A549 (cell line): ENCODE results near the gene MAP4K4. TPM values are rescaled to one million over a fixed set of nuclear protein-coding genes. Genes with fewer than 3 reads are reported as not detected.

Experiments used
- ATAC-seq, 2 experiments: fragments of 200-7000 bp in 1 of 2; fragments of >200 bp in 1 of 2; cut with Nextera tagmentation in 1 of 2; cut with Tn5 transposase in 1 of 2; 3 replicates each; pipeline versions ENCODE4 v1.8.0 to v1.9.1; 2018 to 2020; ENCODE audit warnings: mild to moderate bottlenecking in 1 of 2, moderate library complexity in 1 of 2
- CTCF ChIA-PET: fragments of 300-600 bp; sonication (Branson Sonifier 250); formaldehyde crosslinking; extraction: SDS; loops from one replicate; lab custom pipeline; 2021; ENCODE audit warnings: antibody characterized with exemption, inconsistent platforms; lab: Yijun Ruan, JAX
- POLR2A ChIA-PET: fragments of 350-600 bp; formaldehyde crosslinking; extraction: SDS; loops from one replicate; lab custom pipeline; 2021; ENCODE audit warnings: antibody characterized with exemption, inconsistent platforms; lab: Yijun Ruan, JAX
- DNase-seq, 2 experiments: peaks; one replicate each; pipeline versions ENCODE4 v3.0.0 to v3.0.0-alpha.2; 2011 to 2016; ENCODE audit warnings: low read depth in 1 of 2, low spot score in 1 of 2
- FAIRE-seq: peaks from 2 replicates; lab custom pipeline; 2011; peaks lifted over from hg19 to GRCh38; lab: Jason Lieb, UNC
- H3K27ac ChIP-seq, 2 experiments: fragments of >200 bp; sonication (Bioruptor Twin); formaldehyde crosslinking; 3 replicates each; pipeline ENCODE4 v1.5.1; 2016 to 2017
- H3K4me1 ChIP-seq: fragments of >200 bp; sonication (Bioruptor Twin); formaldehyde crosslinking; 3 replicates; pipeline ENCODE4 v1.6.1; 2016
- H3K4me2 ChIP-seq: fragments of >200 bp; sonication (Bioruptor Twin); formaldehyde crosslinking; 3 replicates; pipeline ENCODE4 v1.6.1; 2016
- H3K4me3 ChIP-seq: fragments of >200 bp; sonication (Bioruptor Twin); formaldehyde crosslinking; 3 replicates; pipeline ENCODE4 v1.5.1; 2016
- H3K9me3 ChIP-seq: fragments of >200 bp; sonication (Bioruptor Twin); formaldehyde crosslinking; 3 replicates; pipeline ENCODE4 v1.6.1; 2016
- BHLHE40 ChIP-seq: IDR thresholded peaks from 2 replicates; pipeline ENCODE4 v1.6.1; 2012; ENCODE audit warnings: low read depth, low read length, inconsistent platforms
- CEBPB ChIP-seq, 2 experiments: fragments of >200 bp in 1 of 2; sonication (Bioruptor Twin) in 1 of 2; formaldehyde crosslinking in 1 of 2; IDR thresholded peaks; 2 replicates each; pipeline ENCODE4 v1.6.1; 2012 to 2016
- CHD2 ChIP-seq: fragments of 150-350 bp; IDR thresholded peaks from 2 replicates; pipeline ENCODE4 v1.6.1; 2014; ENCODE audit warnings: low read length; ENCODE audit not compliant: partially characterized antibody
- EP300 ChIP-seq, 2 experiments: fragments of >200 bp; sonication (Bioruptor Twin); formaldehyde crosslinking; IDR thresholded peaks; 2 replicates in 1 of 2; 3 replicates in 1 of 2; pipeline ENCODE4 v1.6.1; 2016 to 2017
- FOSL2 ChIP-seq, 2 experiments: fragments of 450-650 bp in 1 of 2; fragments of >200 bp in 1 of 2; sonication (Bioruptor Twin) in 1 of 2; formaldehyde crosslinking; IDR thresholded peaks; 2 replicates each; pipeline versions ENCODE4 v1.5.0 to v1.6.1; 2016 to 2020; ENCODE audit warnings: mild to moderate bottlenecking in 1 of 2, moderate library complexity in 1 of 2
- FOXS1 ChIP-seq: fragments of 250-450 bp; sonication (Bioruptor Pico); IDR thresholded peaks from 2 replicates; pipeline ENCODE4 v1.5.0; 2020; ENCODE audit warnings: mild to moderate bottlenecking, moderate library complexity
- GATA3 ChIP-seq: IDR thresholded peaks from 2 replicates; pipeline ENCODE4 v1.6.1; 2012; ENCODE audit warnings: borderline replicate concordance
- HEYL ChIP-seq: fragments of 250-450 bp; sonication (Bioruptor Pico); IDR thresholded peaks from 2 replicates; pipeline ENCODE4 v1.8.0; 2021; ENCODE audit warnings: mild to moderate bottlenecking, moderate library complexity
- HOXB13 ChIP-seq: fragments of 250-450 bp; sonication (Bioruptor Pico); IDR thresholded peaks from 2 replicates; pipeline ENCODE4 v1.5.0; 2020; ENCODE audit warnings: low read depth, mild to moderate bottlenecking, moderate library complexity
- NR3C1 ChIP-seq: fragments of >200 bp; sonication (Bioruptor Twin); formaldehyde crosslinking; IDR thresholded peaks from 3 replicates; pipeline ENCODE4 v1.6.1; 2017
- PHF8 ChIP-seq: fragments of 200-600 bp; sonication (generic); IDR thresholded peaks from 2 replicates; pipeline ENCODE4 v1.6.1; 2016; ENCODE audit warnings: low read depth, mild to moderate bottlenecking, antibody characterized with exemption, moderate library complexity, borderline replicate concordance
- POLR2A ChIP-seq: IDR thresholded peaks from 2 replicates; pipeline ENCODE4 v1.6.1; 2012; ENCODE audit warnings: mild to moderate bottlenecking, low read length
- RARB ChIP-seq: fragments of 250-450 bp; sonication (Bioruptor Pico); IDR thresholded peaks from 2 replicates; pipeline ENCODE4 v1.8.0; 2021; ENCODE audit warnings: mild to moderate bottlenecking, moderate library complexity
- RNF2 ChIP-seq: fragments of 200-600 bp; sonication (generic); IDR thresholded peaks from 2 replicates; pipeline ENCODE4 v1.6.1; 2016; ENCODE audit warnings: low read depth, mild to moderate bottlenecking, antibody characterized with exemption, moderate library complexity, borderline replicate concordance
- SMC3 ChIP-seq: fragments of >200 bp; sonication (Bioruptor Twin); formaldehyde crosslinking; IDR thresholded peaks from 3 replicates; pipeline ENCODE4 v1.6.1; 2018; ENCODE audit warnings: inconsistent platforms
- TFCP2L1 ChIP-seq: fragments of 250-450 bp; sonication (Bioruptor Pico); IDR thresholded peaks from 2 replicates; pipeline ENCODE4 v1.5.0; 2021; ENCODE audit warnings: mild to moderate bottlenecking
- WGBS: methylation state at CpG from one replicate; pipeline ENCODE4 v1.1.6; 2017; ENCODE audit errors: missing lambda C conversion rate; 5-methylcytosine and 5-hydroxymethylcytosine counted together
- polyA plus RNA-seq, 4 experiments: library from polyadenylated mRNA; depleted of rRNA in 3 of 4; stranded (reverse); fragments of >200 nt; fragmentation: RNase III in 1 of 4; extraction: RNeasy Plus Mini Kit Qiagen cat#74134 plus additional on column Dnase treatment in 1 of 4; gene quantifications; 2 replicates in 3 of 4; 3 replicates in 1 of 4; pipeline ENCODE4 v1.2.3, GENCODE V29; 2011 to 2017
- TF ChIP-seq, protein P1 (sequence below): fragments of >200 bp; sonication (Bioruptor Twin); formaldehyde crosslinking; IDR thresholded peaks from 2 replicates; pipeline ENCODE4 v1.6.1; 2016
- TF ChIP-seq, protein P2 (sequence below): fragments of >200 bp; sonication (Bioruptor Twin); formaldehyde crosslinking; IDR thresholded peaks from 3 replicates; pipeline ENCODE4 v1.5.1; 2016
- TF ChIP-seq, protein P3 (sequence below): fragments of 250-450 bp; sonication (Bioruptor Pico); IDR thresholded peaks from 2 replicates; pipeline ENCODE4 v1.5.0; 2020; ENCODE audit warnings: low read depth, mild to moderate bottlenecking, moderate library complexity
- TF ChIP-seq, protein P4 (sequence below): fragments of >200 bp; sonication (Bioruptor Twin); formaldehyde crosslinking; IDR thresholded peaks from 3 replicates; pipeline ENCODE4 v1.6.1; 2016
- TF ChIP-seq, protein P5 (sequence below): fragments of 450-650 bp; IDR thresholded peaks from 2 replicates; pipeline ENCODE4 v1.6.1; 2014; ENCODE audit warnings: antibody characterized with exemption

The MAP4K4 gene
- polyA plus RNA-seq, 2 of the 4 experiments (the other 2 are of a cell fraction): 61.9 to 82.2 TPM

DNA sequence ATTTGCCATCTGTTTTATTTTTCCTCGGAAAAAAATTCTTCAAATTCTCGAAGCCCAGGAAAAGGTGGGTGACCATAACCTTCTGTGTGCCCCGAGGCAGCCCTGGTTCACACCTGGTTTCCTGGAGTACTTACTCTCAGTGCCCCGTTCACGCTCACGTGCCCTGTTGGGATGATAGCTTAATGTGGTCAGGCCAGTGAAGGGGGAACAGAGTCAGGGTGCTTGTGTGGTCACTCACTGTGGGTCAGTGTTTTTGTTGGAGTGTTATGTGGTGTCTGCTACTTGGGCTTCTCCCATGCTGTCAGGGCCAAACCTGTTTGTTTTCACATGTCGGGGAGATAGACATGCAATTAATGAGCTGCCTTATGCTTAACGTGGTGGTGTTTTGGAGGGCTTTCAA, 78.1 kb downstream of the MAP4K4 start:
- Histone ChIP-seq H3K9me3 (no peaks in the 10 kb centered on the region), H3K4me1 (peaks cover 40% of the 10 kb centered on the region), H3K4me2 (no peak overlapping the region), H3K4me3 (no peak overlapping the region), H3K27ac (no peak overlapping the region)
- no peak for DNase-seq
- no peak for ATAC-seq
- POLR2A ChIA-PET: interaction anchor here (1.1 kb wide), 1 partner anchor 9 kb away, joined by 3 read pairs; no protein-coding TSS in a partner anchor
- TF ChIP-seq, protein P1, sequence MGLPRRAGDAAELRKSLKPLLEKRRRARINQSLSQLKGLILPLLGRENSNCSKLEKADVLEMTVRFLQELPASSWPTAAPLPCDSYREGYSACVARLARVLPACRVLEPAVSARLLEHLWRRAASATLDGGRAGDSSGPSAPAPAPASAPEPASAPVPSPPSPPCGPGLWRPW: no peak
- TF ChIP-seq FOSL2 (IDR thresholded peaks at IDR 0.05): no peak
- TF ChIP-seq FOSL2 (CRISPR knock-in tag; IDR thresholded peaks at IDR 0.05): no peak
- TF ChIP-seq, protein P2, sequence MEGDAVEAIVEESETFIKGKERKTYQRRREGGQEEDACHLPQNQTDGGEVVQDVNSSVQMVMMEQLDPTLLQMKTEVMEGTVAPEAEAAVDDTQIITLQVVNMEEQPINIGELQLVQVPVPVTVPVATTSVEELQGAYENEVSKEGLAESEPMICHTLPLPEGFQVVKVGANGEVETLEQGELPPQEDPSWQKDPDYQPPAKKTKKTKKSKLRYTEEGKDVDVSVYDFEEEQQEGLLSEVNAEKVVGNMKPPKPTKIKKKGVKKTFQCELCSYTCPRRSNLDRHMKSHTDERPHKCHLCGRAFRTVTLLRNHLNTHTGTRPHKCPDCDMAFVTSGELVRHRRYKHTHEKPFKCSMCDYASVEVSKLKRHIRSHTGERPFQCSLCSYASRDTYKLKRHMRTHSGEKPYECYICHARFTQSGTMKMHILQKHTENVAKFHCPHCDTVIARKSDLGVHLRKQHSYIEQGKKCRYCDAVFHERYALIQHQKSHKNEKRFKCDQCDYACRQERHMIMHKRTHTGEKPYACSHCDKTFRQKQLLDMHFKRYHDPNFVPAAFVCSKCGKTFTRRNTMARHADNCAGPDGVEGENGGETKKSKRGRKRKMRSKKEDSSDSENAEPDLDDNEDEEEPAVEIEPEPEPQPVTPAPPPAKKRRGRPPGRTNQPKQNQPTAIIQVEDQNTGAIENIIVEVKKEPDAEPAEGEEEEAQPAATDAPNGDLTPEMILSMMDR: no peak
- no peak for TF ChIP-seq FOXS1
- TF ChIP-seq HEYL: no peak
- TF ChIP-seq, protein P3, sequence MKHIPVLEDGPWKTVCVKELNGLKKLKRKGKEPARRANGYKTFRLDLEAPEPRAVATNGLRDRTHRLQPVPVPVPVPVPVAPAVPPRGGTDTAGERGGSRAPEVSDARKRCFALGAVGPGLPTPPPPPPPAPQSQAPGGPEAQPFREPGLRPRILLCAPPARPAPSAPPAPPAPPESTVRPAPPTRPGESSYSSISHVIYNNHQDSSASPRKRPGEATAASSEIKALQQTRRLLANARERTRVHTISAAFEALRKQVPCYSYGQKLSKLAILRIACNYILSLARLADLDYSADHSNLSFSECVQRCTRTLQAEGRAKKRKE (CRISPR knock-in tag): no peak
- TF ChIP-seq POLR2A: no peak
- no peak for TF ChIP-seq RNF2
- no peak for TF ChIP-seq GATA3
- TF ChIP-seq NR3C1: no peak
- TF ChIP-seq RARB (CRISPR knock-in tag): no peak
- no peak for TF ChIP-seq EP300 (IDR thresholded peaks at IDR 0.05)
- TF ChIP-seq PHF8: no peak
- TF ChIP-seq, protein P4, sequence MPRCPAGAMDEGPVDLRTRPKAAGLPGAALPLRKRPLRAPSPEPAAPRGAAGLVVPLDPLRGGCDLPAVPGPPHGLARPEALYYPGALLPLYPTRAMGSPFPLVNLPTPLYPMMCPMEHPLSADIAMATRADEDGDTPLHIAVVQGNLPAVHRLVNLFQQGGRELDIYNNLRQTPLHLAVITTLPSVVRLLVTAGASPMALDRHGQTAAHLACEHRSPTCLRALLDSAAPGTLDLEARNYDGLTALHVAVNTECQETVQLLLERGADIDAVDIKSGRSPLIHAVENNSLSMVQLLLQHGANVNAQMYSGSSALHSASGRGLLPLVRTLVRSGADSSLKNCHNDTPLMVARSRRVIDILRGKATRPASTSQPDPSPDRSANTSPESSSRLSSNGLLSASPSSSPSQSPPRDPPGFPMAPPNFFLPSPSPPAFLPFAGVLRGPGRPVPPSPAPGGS: no peak
- TF ChIP-seq HOXB13 (CRISPR knock-in tag): no peak
- TF ChIP-seq, protein P5, sequence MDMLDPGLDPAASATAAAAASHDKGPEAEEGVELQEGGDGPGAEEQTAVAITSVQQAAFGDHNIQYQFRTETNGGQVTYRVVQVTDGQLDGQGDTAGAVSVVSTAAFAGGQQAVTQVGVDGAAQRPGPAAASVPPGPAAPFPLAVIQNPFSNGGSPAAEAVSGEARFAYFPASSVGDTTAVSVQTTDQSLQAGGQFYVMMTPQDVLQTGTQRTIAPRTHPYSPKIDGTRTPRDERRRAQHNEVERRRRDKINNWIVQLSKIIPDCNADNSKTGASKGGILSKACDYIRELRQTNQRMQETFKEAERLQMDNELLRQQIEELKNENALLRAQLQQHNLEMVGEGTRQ: no peak
- no peak for TF ChIP-seq TFCP2L1 (CRISPR knock-in tag)
- WGBS: 85% methylated on average over 8 of the region's 8 CpGs
- CTCF ChIA-PET: interaction anchor here (0.6 to 1.7 kb wide), 4 partner anchors 8 to 356 kb away, joined by 3 read pairs; no protein-coding TSS in a partner anchor
- no peak for FAIRE-seq

DNA sequence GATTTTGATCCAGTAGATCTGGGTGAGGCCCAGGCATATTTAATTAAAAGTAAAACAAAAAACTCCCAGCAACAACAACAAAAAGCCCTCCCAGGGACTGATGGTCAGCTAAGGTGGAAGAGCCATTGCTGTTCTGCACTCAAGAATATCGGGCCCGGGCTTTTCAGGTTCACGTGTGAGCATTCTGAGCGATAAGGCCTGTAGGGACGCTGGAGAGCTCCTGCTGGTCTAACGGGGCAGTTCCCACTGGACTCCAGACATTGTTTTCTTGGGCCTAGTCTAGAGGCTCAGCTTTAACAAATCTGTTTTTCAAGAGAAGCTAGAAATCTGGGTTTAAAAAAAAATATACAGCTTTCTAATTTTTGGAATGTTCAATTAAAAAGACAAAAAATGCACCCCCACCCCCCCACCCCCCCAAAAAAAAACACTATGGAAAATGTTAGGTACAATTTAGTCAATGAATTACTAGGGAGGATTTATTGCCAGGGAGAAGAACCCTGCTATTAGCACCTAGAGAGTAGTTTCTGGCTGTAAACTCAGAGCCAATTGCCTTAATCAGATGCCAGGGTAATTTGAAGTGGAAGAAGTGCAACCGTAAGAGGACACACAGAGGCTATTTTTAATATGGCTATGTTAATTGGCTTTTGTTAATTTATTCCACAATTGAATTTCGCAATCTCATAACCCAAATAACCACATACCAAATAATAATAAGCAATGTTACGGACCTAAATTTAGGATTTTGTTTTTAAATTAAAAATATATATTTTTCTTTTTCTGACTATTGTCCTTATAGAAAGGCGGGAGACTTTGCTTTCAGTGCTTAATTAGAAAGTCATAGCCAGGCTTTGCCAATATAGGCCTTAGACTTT, 78.9 kb downstream of the MAP4K4 start:
- POLR2A ChIA-PET: interaction anchor here (1.1 kb wide), 1 partner anchor 10 kb away, joined by 3 read pairs; no protein-coding TSS in a partner anchor
- peaks cover 39% of the 10 kb centered on the region for H3K4me1 ChIP-seq
- no peak for TF ChIP-seq SMC3
- no peak for TF ChIP-seq HOXB13 (CRISPR knock-in tag)
- TF ChIP-seq CEBPB (IDR thresholded peaks at IDR 0.05): 0 out of 4 replicates have a peak, but pooled peaks have one; percentile 10 to 11
- TF ChIP-seq EP300 (IDR thresholded peaks at IDR 0.05): no peak
- TF ChIP-seq CHD2: no peak
- no peak for TF ChIP-seq BHLHE40
- TF ChIP-seq FOXS1: no peak
- TF ChIP-seq, all 56 proteins: peak for 1
- ATAC-seq: peak; percentile 86 to 88; a peak in 5 of 6 replicates
- H3K4me3 ChIP-seq: no peak overlapping the region
- DNase-seq: peak; percentile 21 to 60
- 63% methylated on average over 10 of the region's 10 CpGs for WGBS
- CTCF ChIA-PET: interaction anchor here (0.6 to 1.7 kb wide), 6 partner anchors 9 to 357 kb away, joined by 3 to 6 read pairs (median 3); no protein-coding TSS in a partner anchor
- H3K27ac ChIP-seq: no peak overlapping the region
- no peaks in the 10 kb centered on the region for H3K9me3 ChIP-seq
- H3K4me2 ChIP-seq: 0 out of 3 replicates have a peak overlapping the region, but pooled peaks have one; percentile 4
- FAIRE-seq: no peak
